Trophoblast cell (in vitro differentiated cells and primary cell): ENCODE measurements around the gene AJM1.
"Not testable (repeated sequence)": the region's sequence is repeated elsewhere in the genome, so short reads cannot be mapped to it uniquely, and the experiment has no call there.

Experiments
- DNase-seq, 2 donors: peaks; one replicate each; pipeline ENCODE4 v3.0.0-alpha.2; 2016
- H2AFZ ChIP-seq: 2 replicates; pipeline ENCODE4 v1.6.1; 2013; ENCODE audit warnings: low read length, moderate library complexity, mild to moderate bottlenecking; ENCODE audit not compliant: insufficient read depth, poor library complexity
- H2AK5ac ChIP-seq: 2 replicates; pipeline ENCODE4 v1.6.1; 2013; ENCODE audit warnings: mild to moderate bottlenecking, low read length
- H2BK120ac ChIP-seq: 2 replicates; pipeline ENCODE4 v1.6.1; 2013; ENCODE audit warnings: low read length, mild to moderate bottlenecking, moderate library complexity; ENCODE audit not compliant: insufficient read depth, poor library complexity
- H2BK12ac ChIP-seq: 2 replicates; pipeline ENCODE4 v1.6.1; 2013; ENCODE audit warnings: mild to moderate bottlenecking, low read length, moderate library complexity
- H2BK5ac ChIP-seq: 2 replicates; pipeline ENCODE4 v1.6.1; 2013; ENCODE audit warnings: low read length, low read depth, moderate library complexity, mild to moderate bottlenecking; ENCODE audit not compliant: poor library complexity
- H3K14ac ChIP-seq: 2 replicates; pipeline ENCODE4 v1.6.1; 2013; ENCODE audit warnings: mild to moderate bottlenecking, low read length
- H3K18ac ChIP-seq: 2 replicates; pipeline ENCODE4 v1.6.1; 2013; ENCODE audit warnings: mild to moderate bottlenecking, low read length
- H3K23ac ChIP-seq: 2 replicates; pipeline ENCODE4 v1.6.1; 2013; ENCODE audit warnings: low read length
- H3K27ac ChIP-seq: 2 replicates; pipeline ENCODE4 v1.5.1; 2013; ENCODE audit warnings: low read depth, mild to moderate bottlenecking, inconsistent platforms, low read length, moderate library complexity
- H3K27me3 ChIP-seq: 2 replicates; pipeline ENCODE4 v1.6.1; 2013; ENCODE audit warnings: inconsistent platforms, mild to moderate bottlenecking, low read length, moderate library complexity; ENCODE audit not compliant: insufficient read depth
- H3K36me3 ChIP-seq, 2 experiments: 1 replicate in 1 of 2; 2 replicates in 1 of 2; pipeline ENCODE4 v1.6.1; 2013; ENCODE audit warnings: low read length in 2 of 2, mild to moderate bottlenecking in 2 of 2, moderate library complexity in 1 of 2; ENCODE audit not compliant: insufficient read depth in 2 of 2, control insufficient read depth in 1 of 2
- H3K4ac ChIP-seq: 2 replicates; pipeline ENCODE4 v1.6.1; 2013; ENCODE audit warnings: low read depth, mild to moderate bottlenecking, low read length, moderate library complexity
- H3K4me1 ChIP-seq, 2 experiments: 1 replicate in 1 of 2; 2 replicates in 1 of 2; pipeline ENCODE4 v1.6.1; 2013; ENCODE audit warnings: low read length in 2 of 2, mild to moderate bottlenecking in 2 of 2, moderate library complexity in 1 of 2; ENCODE audit not compliant: insufficient read depth in 2 of 2, control insufficient read depth in 1 of 2
- H3K4me2 ChIP-seq: 2 replicates; pipeline ENCODE4 v1.6.1; 2013; ENCODE audit warnings: inconsistent platforms, mild to moderate bottlenecking, low read length, moderate library complexity
- H3K4me3 ChIP-seq: 2 replicates; pipeline ENCODE4 v1.5.1; 2013; ENCODE audit warnings: mild to moderate bottlenecking, low read depth, low read length, inconsistent platforms
- H3K79me1 ChIP-seq: one replicate; pipeline ENCODE4 v1.6.1; 2013; ENCODE audit warnings: low read length
- H3K79me2 ChIP-seq: 2 replicates; pipeline ENCODE4 v1.6.1; 2013; ENCODE audit warnings: low read length, mild to moderate bottlenecking; ENCODE audit not compliant: control insufficient read depth, insufficient read depth, poor library complexity
- H3K9ac ChIP-seq: 2 replicates; pipeline ENCODE4 v1.6.1; 2013; ENCODE audit warnings: mild to moderate bottlenecking, low read length
- H3K9me3 ChIP-seq: 2 replicates; pipeline ENCODE4 v1.6.1; 2013; ENCODE audit warnings: low read depth, mild to moderate bottlenecking, control low read depth, inconsistent platforms, low read length; ENCODE audit not compliant: insufficient read depth
- H4K12ac ChIP-seq: 2 replicates; pipeline ENCODE4 v1.6.1; 2013; ENCODE audit warnings: low read depth, mild to moderate bottlenecking, low read length, moderate library complexity
- H4K8ac ChIP-seq: 2 replicates; pipeline ENCODE4 v1.6.1; 2013; ENCODE audit warnings: low read depth, mild to moderate bottlenecking, low read length, moderate library complexity
- H4K91ac ChIP-seq: one replicate; pipeline ENCODE4 v1.6.1; 2013; ENCODE audit warnings: low read depth, mild to moderate bottlenecking, low read length, moderate library complexity
- WGBS: extraction: QIAGEN DNeasy Blood & Tissue Kit; methylation state at CpG from one replicate; pipeline ENCODE4 v1.1.7; 2013; ENCODE audit warnings: missing lambda C conversion rate; ENCODE audit not compliant: insufficient read length, insufficient coverage; ENCODE audit errors: extremely low coverage; 5-methylcytosine and 5-hydroxymethylcytosine counted together

The AJM1 gene

DNA sequence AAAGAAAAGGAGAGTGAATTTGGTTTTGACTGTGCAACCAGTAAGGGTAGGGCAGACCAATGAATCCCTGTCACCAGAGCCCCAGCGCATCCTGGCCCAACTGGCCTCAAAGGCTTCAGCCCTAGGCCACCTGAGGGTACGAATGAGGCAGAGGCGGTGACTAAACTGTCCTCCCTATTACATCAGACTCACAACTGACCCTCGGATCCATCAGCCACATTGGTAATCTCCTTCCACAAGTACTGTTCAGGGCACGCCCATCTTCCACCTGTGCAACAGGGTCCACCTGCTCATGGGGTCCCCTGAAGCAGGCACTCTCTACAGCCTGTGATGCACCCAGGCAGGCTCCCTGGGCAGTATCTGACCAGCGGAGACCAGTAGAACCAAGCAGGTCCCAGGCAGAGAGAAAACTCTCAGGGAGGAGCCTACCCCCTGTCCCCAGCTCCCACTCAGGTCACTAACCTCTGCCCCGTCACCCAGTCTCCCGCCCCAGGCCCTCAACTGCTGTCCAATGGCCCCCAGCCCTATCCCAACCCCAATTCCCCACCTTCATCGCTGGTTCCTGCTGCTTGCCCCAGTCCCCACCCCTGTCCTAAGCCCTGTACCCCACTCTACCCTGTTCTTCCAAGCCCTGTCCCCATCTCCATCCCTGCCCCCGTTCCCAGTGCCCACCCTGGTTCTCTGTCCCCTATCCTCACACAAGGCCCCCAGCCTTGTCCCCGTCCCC lies 22.9 kb downstream of the AJM1 start:
- H4K12ac ChIP-seq: no peak overlapping the region
- no CpG with 5 or more reads among the region's 11 CpGs for WGBS
- H3K4me3 ChIP-seq: peak overlapping the region; percentile 99
- no peaks in the 10 kb centered on the region for H3K27me3 ChIP-seq
- no peak overlapping the region for H2BK120ac ChIP-seq
- no peak overlapping the region for H4K91ac ChIP-seq
- peaks cover 14% of the 10 kb centered on the region for H3K9me3 ChIP-seq
- peaks cover 6 to 7% of the 10 kb centered on the region in 2 experiments for H3K4me1 ChIP-seq
- peaks cover 4% of the 10 kb centered on the region for H3K79me1 ChIP-seq
- no peak overlapping the region for H2AK5ac ChIP-seq
- H3K79me2 ChIP-seq: peaks cover 10% of the 10 kb centered on the region
- peak overlapping the region; percentile 81 for H3K23ac ChIP-seq
- H3K27ac ChIP-seq: no peak overlapping the region
- peak in 1 of 2 donors; percentile 20 for DNase-seq
- H3K36me3 ChIP-seq: peaks cover 38 to 45% of the 10 kb centered on the region in 2 experiments
- H2BK12ac ChIP-seq: no peak overlapping the region
- H2BK5ac ChIP-seq: no peak overlapping the region
- peak overlapping the region; percentile 70 for H3K9ac ChIP-seq
- no peak overlapping the region for H3K18ac ChIP-seq
- H3K4me2 ChIP-seq: peak overlapping the region; percentile 79
- H2AFZ ChIP-seq: no peak overlapping the region
- H4K8ac ChIP-seq: peak overlapping the region; percentile 6
- peak overlapping the region; percentile 27 for H3K14ac ChIP-seq
- peak overlapping the region; percentile 82 for H3K4ac ChIP-seq

- no CpG with 5 or more reads among the region's 20 CpGs for WGBS
Measured at GRCh38 chr9:136865768-136866103, 23.5 kb downstream of the AJM1 start.

DNA sequence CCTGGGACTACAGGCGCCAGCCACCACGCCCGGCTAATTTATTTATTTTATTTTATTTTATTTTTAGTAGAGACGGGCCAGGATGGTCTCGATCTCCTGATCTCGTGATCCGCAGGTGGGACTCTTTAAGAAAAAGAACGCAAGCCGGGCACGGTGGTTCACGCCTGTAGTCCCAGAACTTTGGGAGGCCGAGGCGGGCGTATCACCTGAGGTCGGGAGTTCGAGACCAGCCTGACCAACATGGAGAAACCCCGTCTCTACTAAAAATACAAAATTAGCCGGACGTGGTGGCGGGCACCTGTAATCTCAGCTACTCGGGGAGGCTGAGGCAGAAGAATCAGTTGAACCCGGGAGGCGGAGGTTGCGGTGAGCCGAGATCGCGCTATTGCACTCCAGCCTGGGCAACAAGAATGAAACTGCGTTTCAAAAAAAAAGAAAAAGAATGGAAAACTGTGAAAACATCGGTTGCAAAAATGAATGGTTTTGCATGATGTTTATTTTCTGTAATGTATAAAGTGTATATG lies 24.7 kb downstream of the AJM1 start:
- DNase-seq: peak in 1 of 2 donors; percentile 0
- not testable (repeated sequence) for H3K4me3 ChIP-seq, H4K12ac ChIP-seq, H2BK12ac ChIP-seq, H3K9ac ChIP-seq, H2AK5ac ChIP-seq, H3K14ac ChIP-seq, H3K4me1 ChIP-seq, H3K23ac ChIP-seq, H3K79me1 ChIP-seq, H4K8ac ChIP-seq, H2BK120ac ChIP-seq, H2AFZ ChIP-seq, H3K4me2 ChIP-seq, H3K79me2 ChIP-seq, H3K4ac ChIP-seq, H3K18ac ChIP-seq, H2BK5ac ChIP-seq, H3K27ac ChIP-seq, H4K91ac ChIP-seq, H3K27me3 ChIP-seq
- WGBS: no CpG with 5 or more reads among the region's 29 CpGs
- Histone ChIP-seq H3K36me3 (peaks cover 20 to 28% of the 10 kb centered on the region in 2 experiments), H3K9me3 (peaks cover 19% of the 10 kb centered on the region)

More at GRCh38 chr9:136865768-136866103, 23.5 kb downstream of the AJM1 start:
- peaks cover 6 to 7% of the 10 kb centered on the region in 2 experiments for H3K4me1 ChIP-seq
- peak overlapping the region; percentile 79 for H3K4me2 ChIP-seq
- H2BK120ac ChIP-seq: peak overlapping the region; percentile 9
- peak overlapping the region; percentile 97 for H3K9ac ChIP-seq
- peak in 1 of 2 donors; percentile 10 for DNase-seq
- peak overlapping the region; percentile 27 for H3K14ac ChIP-seq
- peak overlapping the region; percentile 15 for H2BK5ac ChIP-seq
- peak overlapping the region; percentile 58 for H4K91ac ChIP-seq
- H3K18ac ChIP-seq: peak overlapping the region; percentile 55
- H3K79me2 ChIP-seq: peaks cover 10% of the 10 kb centered on the region
- H4K8ac ChIP-seq: peak overlapping the region; percentile 55
- peaks cover 4% of the 10 kb centered on the region for H3K79me1 ChIP-seq
- peaks cover 33 to 40% of the 10 kb centered on the region in 2 experiments for H3K36me3 ChIP-seq
- peak overlapping the region; percentile 16 for H2AK5ac ChIP-seq
- no peak overlapping the region for H3K23ac ChIP-seq
- peak overlapping the region; percentile 99 for H3K4me3 ChIP-seq
- peaks cover 15% of the 10 kb centered on the region for H3K9me3 ChIP-seq
- H2AFZ ChIP-seq: peak overlapping the region; percentile 18
- H3K27me3 ChIP-seq: no peaks in the 10 kb centered on the region
- peak overlapping the region; percentile 26 for H4K12ac ChIP-seq
- H3K27ac ChIP-seq: peak overlapping the region; percentile 21
- H3K4ac ChIP-seq: peak overlapping the region; percentile 82
- no peak overlapping the region for H2BK12ac ChIP-seq

DNA sequence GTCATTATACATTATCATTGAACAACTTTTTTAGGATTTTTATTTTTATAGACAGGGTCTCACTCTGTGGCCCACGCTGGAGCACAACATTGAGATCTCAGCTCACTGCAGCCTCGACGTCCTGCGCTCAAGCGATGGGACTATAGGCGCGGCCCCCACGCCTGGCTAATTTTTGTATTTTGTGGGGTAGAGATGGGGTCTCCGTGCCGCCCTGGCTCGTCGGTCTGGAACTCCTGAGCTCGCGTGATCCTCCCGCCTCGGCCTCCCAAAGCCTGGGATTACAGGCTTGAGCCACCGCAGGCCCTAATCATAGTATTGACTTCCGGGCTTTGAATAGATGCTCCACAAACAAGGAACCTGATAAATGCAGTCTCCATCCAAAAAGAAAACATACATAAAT lies 25.2 kb downstream of the AJM1 start:
- no peak overlapping the region for H2BK12ac ChIP-seq
- no CpG with 5 or more reads among the region's 18 CpGs for WGBS
- H3K18ac ChIP-seq: no peak overlapping the region

More for the DNA sequence above, 25.2 kb downstream of the AJM1 start:
- H3K4me2 ChIP-seq: no peak overlapping the region
- H2BK120ac ChIP-seq: no peak overlapping the region
- H3K27me3 ChIP-seq: no peaks in the 10 kb centered on the region
- H3K79me1 ChIP-seq: peaks cover 4% of the 10 kb centered on the region
- peaks cover 10% of the 10 kb centered on the region for H3K79me2 ChIP-seq
- no peak overlapping the region for H4K12ac ChIP-seq
- H3K4me3 ChIP-seq: no peak overlapping the region
- peaks cover 22% of the 10 kb centered on the region for H3K9me3 ChIP-seq
- H3K36me3 ChIP-seq: peaks cover 15 to 23% of the 10 kb centered on the region in 2 experiments
- H3K4me1 ChIP-seq: peaks cover 6 to 7% of the 10 kb centered on the region in 2 experiments
- H3K4ac ChIP-seq: no peak overlapping the region
- no peak for DNase-seq
- H4K91ac ChIP-seq: no peak overlapping the region
- H3K9ac ChIP-seq: no peak overlapping the region
- no peak overlapping the region for H3K14ac ChIP-seq
- H3K27ac ChIP-seq: no peak overlapping the region
- no peak overlapping the region for H2AK5ac ChIP-seq
- H3K23ac ChIP-seq: no peak overlapping the region
- H4K8ac ChIP-seq: no peak overlapping the region
- no peak overlapping the region for H2AFZ ChIP-seq
- H2BK5ac ChIP-seq: no peak overlapping the region
